T-cell (primary cell): Measurements from ENCODE around the gene TMEM38B. TPM values are rescaled to one million over a fixed set of nuclear protein-coding genes. Genes with fewer than 3 reads are reported as not detected.
"Not testable (repeated sequence)": the region's sequence is repeated elsewhere in the genome, so short reads cannot be mapped to it uniquely, and the experiment has no call there.

Source experiments
- ATAC-seq, 4 experiments: fragments of 200-7000 bp in 3 of 4; fragments of 150-1000 bp in 1 of 4; cut with Tn5 transposase; replicated peaks in 1 of 4; 1 replicate in 3 of 4; 2 replicates in 1 of 4; pipeline ENCODE4 v1.10.0; 2021; ENCODE audit warnings: moderate library complexity in 3 of 4, mild to moderate bottlenecking in 2 of 4, moderate number of reproducible peaks in 1 of 4
- CTCF ChIA-PET, 2 donors: fragments of 300-600 bp; sonication (Branson Sonifier 250); formaldehyde crosslinking; loops; one replicate each; lab custom pipeline; 2022; ENCODE audit warnings: antibody characterized with exemption in 2 of 2; lab: Charles Lee
- POLR2A ChIA-PET, 2 donors: fragments of 300-600 bp; sonication (Branson Sonifier 250); formaldehyde crosslinking; loops; one replicate each; lab custom pipeline; 2022; ENCODE audit warnings: antibody characterized with exemption in 2 of 2; lab: Charles Lee
- DNase-seq, 35 experiments: peaks; one replicate each; pipeline versions ENCODE4 v3.0.0 to v3.0.0-alpha.2; 2013 to 2023
- H3K27ac ChIP-seq: one replicate; pipeline ENCODE4 v1.5.1; 2013; ENCODE audit warnings: low read length
- H3K27me3 ChIP-seq, 2 experiments: replicated peaks in 1 of 2; 1 replicate in 1 of 2; 2 replicates in 1 of 2; pipeline versions ENCODE4 v1.6.1 to v1.7.0; 2013; ENCODE audit warnings: low read length in 1 of 2, mixed read lengths in 1 of 2; ENCODE audit not compliant: control insufficient read depth in 2 of 2, insufficient read depth in 2 of 2; ENCODE audit errors: extremely low read depth in 1 of 2
- H3K36me3 ChIP-seq, 2 donors: 1 replicate in 1 of 2; 2 replicates in 1 of 2; pipeline versions ENCODE4 v1.6.1 to v1.7.0; 2013; ENCODE audit warnings: low read length in 1 of 2; ENCODE audit not compliant: control insufficient read depth in 2 of 2, insufficient read depth in 1 of 2; ENCODE audit errors: extremely low read depth in 1 of 2
- H3K4me1 ChIP-seq, 2 experiments: 1 replicate in 1 of 2; 2 replicates in 1 of 2; pipeline versions ENCODE4 v1.6.1 to v1.7.0; 2013; ENCODE audit warnings: low read length in 2 of 2, mixed read lengths in 1 of 2; ENCODE audit not compliant: insufficient read depth in 2 of 2, control insufficient read depth in 1 of 2; ENCODE audit errors: extremely low read depth in 1 of 2
- H3K4me3 ChIP-seq, 2 donors: 1 replicate in 1 of 2; 2 replicates in 1 of 2; pipeline versions ENCODE4 v1.5.1 to v1.7.0; 2013; ENCODE audit warnings: mild to moderate bottlenecking in 2 of 2, low read length in 1 of 2, moderate library complexity in 1 of 2; ENCODE audit not compliant: control insufficient read depth in 1 of 2; ENCODE audit errors: extremely low read depth in 1 of 2
- H3K9me3 ChIP-seq: 2 replicates; pipeline ENCODE4 v1.7.0; 2013
- H3K27ac Mint-ChIP-seq, 2 donors: one replicate each; pipeline ENCODE4 v1.8.0; 2020 to 2021; ENCODE audit warnings: mild to moderate bottlenecking in 2 of 2, mixed read lengths in 2 of 2
- H3K27me3 Mint-ChIP-seq, 2 donors: one replicate each; pipeline ENCODE4 v1.8.0; 2021 to 2022; ENCODE audit warnings: mixed read lengths in 2 of 2
- H3K36me3 Mint-ChIP-seq: one replicate; pipeline ENCODE4 v1.8.0; 2021; ENCODE audit warnings: mixed read lengths
- H3K4me1 Mint-ChIP-seq, 3 donors: one replicate each; pipeline ENCODE4 v1.8.0; 2020 to 2022; ENCODE audit warnings: mixed read lengths in 3 of 3, mild to moderate bottlenecking in 1 of 3
- H3K4me3 Mint-ChIP-seq, 3 donors: one replicate each; pipeline ENCODE4 v1.8.0; 2020 to 2022; ENCODE audit warnings: mild to moderate bottlenecking in 3 of 3, mixed read lengths in 3 of 3, moderate library complexity in 3 of 3
- H3K9me3 Mint-ChIP-seq, 3 donors: one replicate each; pipeline ENCODE4 v1.8.0; 2020 to 2022; ENCODE audit warnings: mixed read lengths in 3 of 3
- WGBS: methylation state at CpG from one replicate; pipeline ENCODE4 v1.1.5; 2013; ENCODE audit warnings: missing lambda C conversion rate; ENCODE audit not compliant: insufficient coverage; 5-methylcytosine and 5-hydroxymethylcytosine counted together
- total RNA-seq, 35 experiments: library from RNA in 6 of 35; stranded (reverse) in 6 of 35; fragments of 120-200 nt in 1 of 35; gene quantifications; one replicate each; pipeline versions ENCODE4 v1.2.1 to v1.2.4 and lab custom pipeline; 2013 to 2026

Gene TMEM38B
- total RNA-seq, 5 donors from 2014 or later (not counting 1 experiment from before 2014, with no cell fraction given): 11.5 to 14.9 (median 13.8) TPM

- ATAC-seq: no peak
- ChIA-PET CTCF (no interaction called here), POLR2A (no interaction called here)
Measured at GRCh38 chr9:105742088-105742487, 47.7 kb downstream of the TMEM38B start.

GRCh38 chr9:105747325-105747724 is 53.0 kb downstream of the TMEM38B start:
- no CpG with 5 or more reads among the region's 3 CpGs for WGBS
- H3K27me3 ChIP-seq, H3K4me3 Mint-ChIP-seq, DNase-seq, H3K4me3 ChIP-seq, H3K4me1 ChIP-seq, H3K4me1 Mint-ChIP-seq, H3K36me3 ChIP-seq, POLR2A ChIA-PET, H3K27ac ChIP-seq, H3K9me3 ChIP-seq, ATAC-seq, H3K27me3 Mint-ChIP-seq, CTCF ChIA-PET, H3K27ac Mint-ChIP-seq: not testable (repeated sequence)
- peaks cover 62% of the 10 kb centered on the region for H3K36me3 Mint-ChIP-seq
- H3K9me3 Mint-ChIP-seq: peaks cover 8 to 13% (median 12%) of the 10 kb centered on the region in 3 donors

More at GRCh38 chr9:105742088-105742487, 47.7 kb downstream of the TMEM38B start:
- no peaks in the 10 kb centered on the region for H3K9me3 ChIP-seq
- Mint-ChIP-seq H3K4me1 (no peaks in the 10 kb centered on the region), H3K4me3 (no peak overlapping the region), H3K27ac (no peak overlapping the region), H3K27me3 (no peaks in the 10 kb centered on the region), H3K36me3 (peaks cover 54% of the 10 kb centered on the region), H3K9me3 (no peaks in the 10 kb centered on the region)
- H3K27me3 ChIP-seq: no peaks in the 10 kb centered on the region
- peaks cover 0 to 2% of the 10 kb centered on the region in 2 donors for H3K36me3 ChIP-seq
- H3K27ac ChIP-seq: no peak overlapping the region
- H3K4me1 ChIP-seq: no peaks in the 10 kb centered on the region
- no peak overlapping the region for H3K4me3 ChIP-seq
- DNase-seq: no peak

GRCh38 chr9:105751761-105752160 is 57.4 kb downstream of the TMEM38B start:
- Mint-ChIP-seq H3K36me3 (peaks cover 81% of the 10 kb centered on the region), H3K4me1 (no peaks in the 10 kb centered on the region)

GRCh38 chr9:105757496-105758251 is 63.3 kb downstream of the TMEM38B start:
- H3K9me3 ChIP-seq: peaks cover 3% of the 10 kb centered on the region
- peaks cover 47% of the 10 kb centered on the region for H3K36me3 Mint-ChIP-seq
- H3K36me3 ChIP-seq: no peaks in the 10 kb centered on the region
- no peak overlapping the region for H3K4me3 Mint-ChIP-seq
- POLR2A ChIA-PET: no interaction called here
- no peaks in the 10 kb centered on the region for H3K27me3 Mint-ChIP-seq
- H3K4me1 ChIP-seq: no peaks in the 10 kb centered on the region
- no peak overlapping the region for H3K27ac Mint-ChIP-seq
- H3K27ac ChIP-seq: no peak overlapping the region
- ATAC-seq: no peak
- no peaks in the 10 kb centered on the region for H3K27me3 ChIP-seq
- 83% methylated on average over 7 of the region's 12 CpGs for WGBS
- H3K9me3 Mint-ChIP-seq: peaks cover 23 to 58% (median 52%) of the 10 kb centered on the region in 3 donors
- H3K4me3 ChIP-seq: no peak overlapping the region
- H3K4me1 Mint-ChIP-seq: no peaks in the 10 kb centered on the region
- CTCF ChIA-PET: no interaction called here
- no peak for DNase-seq

More at GRCh38 chr9:105751761-105752160, 57.4 kb downstream of the TMEM38B start:
- DNase-seq (no peak), ATAC-seq (no peak)
- H3K27me3 Mint-ChIP-seq: no peaks in the 10 kb centered on the region
- Histone ChIP-seq H3K27me3 (no peaks in the 10 kb centered on the region), H3K36me3 (peaks cover 3% of the 10 kb centered on the region in 2 donors), H3K4me3 (no peak overlapping the region), H3K9me3 (peaks cover 3% of the 10 kb centered on the region), H3K27ac (no peak overlapping the region), H3K4me1 (no peaks in the 10 kb centered on the region)
- no CpG with 5 or more reads among the region's 4 CpGs for WGBS
- H3K27ac Mint-ChIP-seq: no peak overlapping the region
- CTCF ChIA-PET: no interaction called here
- POLR2A ChIA-PET: interaction anchor here in 1 of 2 donors (0.5 kb wide), 1 partner anchor 13 kb away, joined by 5 read pairs; no protein-coding TSS in a partner anchor
- H3K9me3 Mint-ChIP-seq: peaks cover 31 to 42% (median 34%) of the 10 kb centered on the region in 3 donors
- no peak overlapping the region for H3K4me3 Mint-ChIP-seq

GRCh38 chr9:105760053-105760452 is 65.7 kb downstream of the TMEM38B start:
- Histone ChIP-seq H3K27ac (no peak overlapping the region), H3K4me1 (no peaks in the 10 kb centered on the region), H3K9me3 (no peaks in the 10 kb centered on the region), H3K36me3 (no peaks in the 10 kb centered on the region), H3K27me3 (no peaks in the 10 kb centered on the region), H3K4me3 (no peak overlapping the region)
- H3K36me3 Mint-ChIP-seq: peaks cover 28% of the 10 kb centered on the region
- peaks cover under 1 to 36% (median 34%) of the 10 kb centered on the region in 3 donors for H3K9me3 Mint-ChIP-seq
- ATAC-seq: no peak
- WGBS: 93% methylated on average over 6 of the region's 8 CpGs
- ChIA-PET POLR2A (no interaction called here), CTCF (no interaction called here)
- no peaks in the 10 kb centered on the region for H3K4me1 Mint-ChIP-seq
- no peak overlapping the region for H3K27ac Mint-ChIP-seq
- H3K27me3 Mint-ChIP-seq: no peaks in the 10 kb centered on the region
- no peak overlapping the region for H3K4me3 Mint-ChIP-seq
- DNase-seq: no peak

DNA sequence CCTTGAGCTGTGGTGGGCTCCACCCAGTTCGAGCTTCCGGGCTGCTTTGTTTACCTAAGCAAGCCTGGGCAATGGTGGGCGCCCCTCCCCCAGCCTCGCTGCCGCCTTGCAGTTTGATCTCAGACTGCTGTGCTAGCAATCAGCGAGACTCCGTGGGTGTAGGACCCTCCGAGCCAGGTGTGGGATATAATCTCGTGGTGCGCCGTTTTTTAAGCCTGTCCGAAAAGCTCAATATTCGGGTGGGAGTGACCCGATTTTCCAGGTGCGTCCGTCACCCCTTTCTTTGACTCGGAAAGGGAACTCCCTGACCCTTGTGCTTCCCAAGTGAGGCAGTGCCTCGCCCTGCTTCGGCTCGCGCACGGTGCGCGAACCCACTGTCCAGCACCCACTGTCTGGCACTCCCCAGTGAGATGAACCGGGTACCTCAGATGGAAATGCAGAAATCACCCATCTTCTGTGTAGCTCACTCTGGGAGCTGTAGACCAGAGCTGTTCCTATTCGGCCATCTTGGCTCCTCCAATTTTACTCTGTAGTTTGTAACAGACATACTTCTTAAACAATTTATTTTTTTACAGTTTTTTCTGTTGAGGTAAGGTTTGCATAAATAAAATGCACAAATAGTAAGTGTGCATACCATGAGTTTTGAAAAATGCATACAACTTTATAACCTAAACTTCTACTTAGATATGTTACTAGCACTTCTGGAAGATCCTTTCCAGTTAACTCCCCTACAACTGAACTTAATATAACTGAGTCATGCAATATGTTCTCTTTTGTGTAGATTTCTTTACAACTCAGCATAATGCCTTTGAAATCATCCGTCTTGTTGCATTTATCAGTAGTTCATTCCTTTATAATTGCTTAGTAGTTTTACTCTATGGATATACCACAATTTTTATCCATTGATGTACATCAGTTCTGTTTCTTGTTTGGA is 88.5 kb downstream of the TMEM38B start:
- H3K9me3 Mint-ChIP-seq: peaks cover 11 to 21% (median 16%) of the 10 kb centered on the region in 3 donors
- H3K36me3 ChIP-seq, H3K4me1 ChIP-seq, ATAC-seq, CTCF ChIA-PET, POLR2A ChIA-PET, H3K27ac ChIP-seq, H3K27me3 ChIP-seq, H3K27me3 Mint-ChIP-seq, H3K4me3 Mint-ChIP-seq, H3K9me3 ChIP-seq, H3K4me1 Mint-ChIP-seq, H3K4me3 ChIP-seq, H3K27ac Mint-ChIP-seq, DNase-seq: not testable (repeated sequence)
- 97% methylated on average over 19 of the region's 27 CpGs for WGBS
- H3K36me3 Mint-ChIP-seq: peaks cover 48% of the 10 kb centered on the region
